Measurements from ENCODE around the gene SBK1.
A peak's percentile ranks its signal among the peaks of the same experiment; 100 is the strongest.
"Not testable (repeated sequence)": the region's sequence is repeated elsewhere in the genome, so short reads cannot be mapped to it uniquely, and the experiment has no call there.

Gene SBK1

GRCh38 chr16:28310796-28311195 is 18.5 kb downstream of the SBK1 start:
- DNase-seq = no peak

- DNase-seq = no peak
Measured at GRCh38 chr16:28311413-28311812, 19.1 kb downstream of the SBK1 start.

- DNase-seq = no peak
Measured at GRCh38 chr16:28311913-28312312, 19.6 kb downstream of the SBK1 start.

- DNase-seq = no peak
Measured at GRCh38 chr16:28312327-28312726, 20.0 kb downstream of the SBK1 start.

GRCh38 chr16:28313587-28313986 is 21.3 kb downstream of the SBK1 start:
- no peak for DNase-seq

GRCh38 chr16:28316054-28316453 is 23.7 kb downstream of the SBK1 start:
- no peak for DNase-seq

- peak; percentile 30 for DNase-seq
Measured at GRCh38 chr16:28317040-28317880, 24.9 kb downstream of the SBK1 start.

- no peak for DNase-seq
Measured at GRCh38 chr16:28318042-28318744, 25.9 kb downstream of the SBK1 start.

GRCh38 chr16:28319476-28320022 is 27.2 kb downstream of the SBK1 start:
- DNase-seq = no peak

- no peak for DNase-seq
Measured at GRCh38 chr16:28320023-28320561, 27.8 kb downstream of the SBK1 start.

- DNase-seq = no peak
Measured at GRCh38 chr16:28320741-28321140, 28.4 kb downstream of the SBK1 start.

- no peak for DNase-seq
Measured at GRCh38 chr16:28321700-28322411, 29.5 kb downstream of the SBK1 start.

GRCh38 chr16:28324235-28324886 is 32.0 kb downstream of the SBK1 start:
- DNase-seq = no peak

GRCh38 chr16:28324887-28325279 is 32.6 kb downstream of the SBK1 start:
- no peak for DNase-seq

GRCh38 chr16:28326881-28327610 is 34.7 kb downstream of the SBK1 start:
- peak; percentile 55 for DNase-seq

- DNase-seq = not testable (repeated sequence)
Measured at GRCh38 chr16:28330232-28330631, 37.9 kb downstream of the SBK1 start.

- DNase-seq = not testable (repeated sequence)
Measured at GRCh38 chr16:28330981-28331380, 38.7 kb downstream of the SBK1 start.

GRCh38 chr16:28332632-28333031 is 40.3 kb downstream of the SBK1 start:
- not testable (repeated sequence) for DNase-seq

- DNase-seq = not testable (repeated sequence)
Measured at GRCh38 chr16:28335678-28336077, 43.4 kb downstream of the SBK1 start.

GRCh38 chr16:28336940-28337710 is 44.8 kb downstream of the SBK1 start:
- DNase-seq = not testable (repeated sequence)

- not testable (repeated sequence) for DNase-seq
Measured at GRCh38 chr16:28338230-28338629, 45.9 kb downstream of the SBK1 start.
